Central memory CD4-positive, alpha-beta T cell (primary cell): ENCODE data around the gene FARP2.
"Not testable (repeated sequence)": the region's sequence is repeated elsewhere in the genome, so short reads cannot be mapped to it uniquely, and the experiment has no call there.

ENCODE experiments used
- DNase-seq: peaks from one replicate; pipeline ENCODE4 v3.0.0; 2022
- total RNA-seq, 3 experiments: gene quantifications; one replicate each; lab custom pipeline; 2026; lab: John Stamatoyannopoulos, UW

FARP2 gene, protein sequence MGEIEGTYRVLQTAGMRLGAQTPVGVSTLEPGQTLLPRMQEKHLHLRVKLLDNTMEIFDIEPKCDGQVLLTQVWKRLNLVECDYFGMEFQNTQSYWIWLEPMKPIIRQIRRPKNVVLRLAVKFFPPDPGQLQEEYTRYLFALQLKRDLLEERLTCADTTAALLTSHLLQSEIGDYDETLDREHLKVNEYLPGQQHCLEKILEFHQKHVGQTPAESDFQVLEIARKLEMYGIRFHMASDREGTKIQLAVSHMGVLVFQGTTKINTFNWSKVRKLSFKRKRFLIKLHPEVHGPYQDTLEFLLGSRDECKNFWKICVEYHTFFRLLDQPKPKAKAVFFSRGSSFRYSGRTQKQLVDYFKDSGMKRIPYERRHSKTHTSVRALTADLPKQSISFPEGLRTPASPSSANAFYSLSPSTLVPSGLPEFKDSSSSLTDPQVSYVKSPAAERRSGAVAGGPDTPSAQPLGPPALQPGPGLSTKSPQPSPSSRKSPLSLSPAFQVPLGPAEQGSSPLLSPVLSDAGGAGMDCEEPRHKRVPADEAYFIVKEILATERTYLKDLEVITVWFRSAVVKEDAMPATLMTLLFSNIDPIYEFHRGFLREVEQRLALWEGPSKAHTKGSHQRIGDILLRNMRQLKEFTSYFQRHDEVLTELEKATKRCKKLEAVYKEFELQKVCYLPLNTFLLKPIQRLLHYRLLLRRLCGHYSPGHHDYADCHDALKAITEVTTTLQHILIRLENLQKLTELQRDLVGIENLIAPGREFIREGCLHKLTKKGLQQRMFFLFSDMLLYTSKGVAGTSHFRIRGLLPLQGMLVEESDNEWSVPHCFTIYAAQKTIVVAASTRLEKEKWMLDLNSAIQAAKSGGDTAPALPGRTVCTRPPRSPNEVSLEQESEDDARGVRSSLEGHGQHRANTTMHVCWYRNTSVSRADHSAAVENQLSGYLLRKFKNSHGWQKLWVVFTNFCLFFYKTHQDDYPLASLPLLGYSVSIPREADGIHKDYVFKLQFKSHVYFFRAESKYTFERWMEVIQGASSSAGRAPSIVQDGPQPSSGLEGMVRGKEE
- total RNA-seq = 22.8 to 43.4 (median 24.9) reads per million in 3 experiments

DNA sequence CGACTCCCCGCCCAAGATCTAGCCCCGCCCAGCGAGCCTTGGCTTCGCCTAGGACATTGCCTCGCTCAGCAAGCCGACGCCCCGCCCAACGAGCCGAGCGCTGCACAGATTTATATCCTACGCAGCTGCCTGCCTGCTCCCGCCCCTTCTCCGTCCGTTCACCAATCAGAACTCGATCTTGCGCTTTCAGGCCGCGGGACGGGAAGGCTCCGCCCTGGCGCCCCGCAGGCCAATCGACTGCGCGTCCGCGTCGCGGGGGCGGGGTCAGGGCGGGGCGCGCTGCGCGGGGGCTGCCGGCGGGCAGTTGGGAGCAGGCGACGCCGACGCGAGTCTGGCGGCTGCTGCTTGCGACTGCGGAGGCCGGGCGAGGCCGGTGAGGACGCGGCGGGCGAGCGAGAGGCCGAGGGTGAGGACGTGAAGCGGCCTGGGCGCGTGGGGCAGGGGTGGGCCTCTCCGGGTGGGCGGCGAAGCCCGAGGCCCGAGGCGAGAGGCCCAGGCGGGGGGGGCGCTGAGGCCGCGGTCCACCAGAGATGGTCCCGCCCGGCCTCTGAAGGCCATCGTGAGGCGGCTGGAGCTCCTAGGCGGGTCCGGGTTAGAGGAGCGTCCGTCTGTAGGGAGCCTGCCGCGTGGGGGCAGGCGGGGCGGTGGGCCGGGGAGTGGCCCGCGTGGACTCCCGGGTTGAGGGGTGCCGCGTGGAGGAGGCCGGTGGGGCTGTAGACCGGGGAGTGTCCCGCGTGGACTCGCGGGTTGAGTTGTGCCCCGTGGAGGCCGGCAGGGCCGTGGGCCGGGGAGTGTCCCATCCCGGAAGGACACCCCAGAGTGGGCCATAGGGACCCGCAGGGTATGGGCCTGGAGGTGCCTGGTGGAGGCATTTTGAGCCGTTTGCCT lies at the start of gene FARP2:
Gene FARP2, plus strand, starts transcription at position 303 of the 888 bp plus-strand sequence. CDS start 16,823 bp downstream, outside the sequence.
- DNase-seq = peak; percentile 97

DNA sequence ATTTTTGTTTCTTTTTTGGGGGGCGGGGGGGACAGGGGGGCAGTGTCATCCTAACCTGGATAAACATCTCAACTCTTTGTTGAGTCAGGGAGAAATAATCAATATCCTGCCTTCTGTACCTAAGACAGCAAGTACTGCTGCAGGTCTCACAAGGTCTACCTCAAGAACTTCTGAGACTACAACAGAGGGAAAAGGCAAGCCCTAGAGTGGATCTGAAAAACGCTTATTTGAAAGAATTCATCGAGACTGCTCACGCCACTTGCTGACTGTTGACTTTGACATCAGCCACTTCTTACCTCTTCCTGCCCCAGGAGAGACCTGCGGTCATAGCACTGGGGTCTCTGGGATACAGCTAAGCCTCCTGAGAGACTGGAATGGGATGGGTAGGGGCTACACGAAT lies 49.0 kb upstream of the FARP2 start:
- DNase-seq = no peak

- no peak for DNase-seq
Measured at GRCh38 chr2:241308267-241308666, 47.8 kb upstream of the FARP2 start.

DNA sequence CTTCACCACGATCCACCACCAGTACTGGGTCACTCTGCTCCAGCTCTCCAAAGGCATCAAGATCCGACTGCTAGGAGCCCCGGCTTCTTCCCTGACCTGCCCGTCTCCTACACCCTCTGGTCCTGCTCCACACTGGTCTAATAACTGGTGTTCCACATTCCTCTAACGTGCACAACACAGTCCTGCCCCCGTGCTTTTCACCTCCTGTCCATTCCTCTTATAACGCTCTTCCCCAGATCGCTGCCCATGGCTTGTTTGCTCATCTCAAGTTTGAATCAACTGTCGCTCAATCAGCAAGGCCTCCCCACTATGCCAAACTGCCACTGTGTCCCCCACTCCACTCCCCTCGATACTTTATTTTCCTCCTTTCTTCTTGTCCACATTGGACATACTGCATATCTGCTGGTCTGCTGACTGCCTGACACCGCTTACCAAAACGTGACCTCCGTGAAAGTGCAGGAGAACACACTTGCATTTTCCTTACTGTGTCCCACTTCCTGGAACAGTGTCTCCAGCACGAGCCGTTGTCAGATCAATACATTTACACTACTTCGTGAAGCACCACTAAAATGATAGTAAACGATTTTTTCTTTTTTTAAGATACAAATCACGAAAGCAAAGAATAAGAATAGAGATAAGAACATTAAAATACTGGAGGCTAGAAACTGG lies 47.1 kb upstream of the FARP2 start:
- no peak for DNase-seq

DNA sequence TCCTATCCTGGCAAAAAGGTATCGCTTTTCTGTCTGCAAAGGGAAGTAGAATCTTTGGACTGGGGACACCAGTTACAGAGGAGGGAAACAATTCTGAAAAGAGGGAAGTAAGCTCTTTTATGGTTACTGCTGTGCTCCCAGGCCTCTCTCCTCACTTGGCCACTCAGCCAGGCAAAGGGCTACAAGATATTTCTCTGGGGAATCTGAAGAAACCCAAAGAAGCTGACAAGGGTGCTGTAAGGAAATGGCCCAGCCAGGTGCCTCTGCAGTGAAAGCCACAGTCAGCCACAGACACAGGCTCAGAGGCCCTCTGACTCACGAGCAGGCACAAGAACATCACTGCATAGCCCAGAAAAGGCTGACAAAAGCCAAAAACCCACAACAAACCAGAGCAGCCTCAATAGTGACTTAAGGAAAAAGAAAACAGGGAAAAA lies 46.4 kb upstream of the FARP2 start:
- peak; percentile 71 for DNase-seq

DNA sequence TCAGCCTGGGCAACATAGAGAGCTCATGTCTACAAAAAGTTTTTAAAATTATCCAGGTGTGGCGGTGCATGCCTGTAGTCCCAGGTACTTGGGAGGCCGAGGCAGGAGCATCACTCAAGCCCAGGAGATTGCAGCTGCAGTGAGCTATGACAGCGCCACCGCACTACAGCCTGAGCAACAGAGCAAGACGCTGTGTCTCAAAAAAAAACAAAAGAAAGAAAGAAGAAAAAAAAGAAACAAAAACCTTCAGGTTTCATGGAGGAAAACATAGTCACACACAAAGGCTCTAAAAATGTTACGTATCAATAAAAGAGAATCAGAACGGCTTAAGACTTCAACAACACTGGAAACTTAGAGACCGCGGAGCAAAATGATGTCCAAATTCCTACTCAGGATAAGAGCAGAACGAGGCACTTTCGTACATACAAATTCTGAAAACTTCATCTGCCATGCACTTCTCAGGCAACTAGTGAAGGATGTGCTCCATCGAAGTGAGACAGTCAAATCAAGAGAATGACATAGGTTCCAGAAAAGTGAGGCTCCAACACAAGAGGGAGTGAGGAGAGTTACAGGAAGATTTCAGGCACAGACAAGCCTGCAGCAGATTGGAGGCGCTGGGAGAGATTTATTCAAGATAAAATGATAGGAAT lies 45.0 kb upstream of the FARP2 start:
- no peak for DNase-seq

GRCh38 chr2:241312082-241312481 lies 44.0 kb upstream of the FARP2 start:
- DNase-seq = no peak

- DNase-seq = no peak
Measured at GRCh38 chr2:241313543-241314095, 42.5 kb upstream of the FARP2 start.

DNA sequence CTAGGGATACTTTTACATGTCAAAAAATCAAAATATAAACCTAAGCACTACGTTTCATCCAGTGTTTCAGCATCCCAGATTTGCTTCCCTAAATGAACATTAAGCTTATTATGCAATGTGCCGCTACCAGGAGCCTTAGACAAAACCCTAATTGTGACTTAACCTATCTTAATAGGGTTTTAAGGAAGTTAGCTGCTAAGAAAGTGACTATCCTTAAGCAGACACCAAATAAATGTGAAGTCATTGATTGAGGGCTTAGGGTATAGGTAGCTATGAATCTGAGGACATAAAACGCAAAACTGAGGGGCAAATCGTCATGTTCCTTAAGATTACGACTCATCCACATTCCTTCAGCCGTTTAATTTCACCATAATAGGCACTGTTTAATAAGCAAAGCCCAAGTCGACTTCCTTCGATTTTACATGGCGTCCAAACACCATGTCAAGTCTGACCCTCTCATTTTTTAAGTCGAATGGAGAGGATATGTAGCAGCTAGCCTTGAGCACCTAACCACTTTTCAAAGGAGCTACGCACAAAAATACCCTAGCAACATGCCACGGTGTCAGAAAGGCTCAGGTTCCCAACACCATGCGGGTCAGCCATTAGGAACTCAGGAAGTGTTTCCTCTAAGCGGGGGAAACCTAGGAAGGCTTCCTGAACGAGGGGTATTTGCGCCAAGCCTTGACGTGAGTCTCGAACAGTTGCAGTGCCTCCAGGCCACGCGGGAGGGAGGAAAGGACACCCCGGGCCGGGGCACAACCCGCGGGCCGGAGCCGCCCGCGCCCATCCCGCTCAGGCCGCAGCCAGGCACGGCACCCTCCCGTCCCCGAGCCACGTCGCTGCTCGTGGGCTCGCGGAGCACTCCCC lies 41.6 kb upstream of the FARP2 start:
- DNase-seq = no peak

DNA sequence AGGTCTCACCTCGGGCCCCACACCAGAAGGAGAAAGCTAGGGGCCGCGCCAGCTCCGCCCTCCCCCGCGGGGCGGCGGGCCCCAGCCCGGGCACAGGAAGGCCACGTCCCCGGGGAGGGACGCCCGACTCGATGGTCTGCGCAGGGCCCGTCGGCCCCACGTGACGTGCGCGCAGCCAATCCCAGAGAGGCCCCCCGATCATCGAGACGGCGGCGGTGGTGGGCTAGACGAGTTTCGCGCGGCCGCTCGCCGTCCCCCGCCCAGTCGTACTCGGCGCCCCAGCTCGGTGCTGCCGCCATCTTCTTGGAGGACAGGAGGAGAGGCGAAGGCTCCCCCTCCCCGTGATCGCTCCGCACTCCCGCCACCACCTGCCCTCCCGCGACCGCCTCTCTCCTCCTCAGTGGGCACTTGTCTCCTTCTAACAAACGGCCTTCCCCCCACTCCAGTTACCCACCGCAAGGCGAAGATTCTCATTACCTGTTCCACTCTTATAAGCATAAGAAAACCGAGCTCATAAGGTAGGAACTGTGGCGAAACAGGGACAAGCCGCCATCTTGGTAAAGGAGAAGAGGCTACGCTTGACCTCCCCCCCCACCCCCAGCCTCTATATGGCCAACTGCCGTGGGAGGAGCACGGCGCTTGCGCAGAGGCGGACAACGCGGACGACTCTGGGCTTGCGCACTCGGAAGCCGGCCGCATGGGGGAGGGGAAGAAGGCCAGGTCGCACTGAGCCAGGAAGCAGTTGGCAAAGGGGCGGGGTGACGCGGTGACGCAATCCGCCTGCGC lies 40.8 kb upstream of the FARP2 start, which contains the start of gene HDLBP:
Gene HDLBP, minus strand, starts transcription at position 580 of the 786 bp plus-strand sequence. CDS start 48,803 bp downstream, outside the sequence.
- DNase-seq = peak; percentile 100

GRCh38 chr2:241315879-241316631 lies 40.0 kb upstream of the FARP2 start, which contains the start of gene SEPTIN2:
SEPTIN2 (plus strand) TSS chr2:241315925; CDS start chr2:241324233, 8,308 bp downstream.
- DNase-seq = peak; percentile 82

DNA sequence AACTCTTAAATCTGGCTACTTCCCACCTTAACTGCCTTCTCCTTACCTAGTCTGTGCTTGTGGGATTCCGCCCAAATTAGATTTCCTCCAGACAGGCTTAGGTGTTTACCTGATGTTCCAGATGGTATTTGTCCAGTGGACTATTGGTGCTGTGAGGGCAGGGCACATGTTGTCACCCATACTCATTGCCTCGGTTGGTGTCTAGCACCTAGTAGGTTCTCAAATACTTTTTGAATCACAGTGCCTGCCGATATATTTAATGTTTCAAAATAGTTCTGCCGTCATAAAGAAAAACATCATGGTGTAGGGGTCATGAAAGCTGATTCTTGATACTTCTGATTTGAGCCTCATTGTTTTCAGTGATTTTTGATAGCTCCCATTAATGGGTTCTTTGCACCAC lies 39.3 kb upstream of the FARP2 start:
- no peak for DNase-seq

DNA sequence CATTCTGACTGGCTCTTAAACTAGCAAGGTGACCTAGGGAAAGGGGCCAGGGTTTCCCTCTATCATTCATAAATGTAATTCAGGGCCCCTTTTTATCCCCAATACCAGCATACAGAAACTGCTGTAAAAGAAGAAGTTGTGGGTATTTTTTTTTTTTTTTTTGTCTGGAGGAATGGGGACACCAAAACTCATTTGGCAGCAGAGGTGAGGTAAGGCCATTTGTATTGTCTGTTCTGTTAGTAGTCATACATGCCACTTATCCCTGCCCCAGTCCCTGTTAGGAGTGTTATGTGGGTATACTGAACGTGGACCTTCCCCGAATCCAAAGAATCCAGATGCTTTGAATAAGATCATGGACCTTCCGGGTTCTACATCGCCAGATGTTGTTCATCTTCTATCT lies 38.7 kb upstream of the FARP2 start:
- DNase-seq = no peak

GRCh38 chr2:241318830-241319229 lies 37.3 kb upstream of the FARP2 start:
- DNase-seq = not testable (repeated sequence)

DNA sequence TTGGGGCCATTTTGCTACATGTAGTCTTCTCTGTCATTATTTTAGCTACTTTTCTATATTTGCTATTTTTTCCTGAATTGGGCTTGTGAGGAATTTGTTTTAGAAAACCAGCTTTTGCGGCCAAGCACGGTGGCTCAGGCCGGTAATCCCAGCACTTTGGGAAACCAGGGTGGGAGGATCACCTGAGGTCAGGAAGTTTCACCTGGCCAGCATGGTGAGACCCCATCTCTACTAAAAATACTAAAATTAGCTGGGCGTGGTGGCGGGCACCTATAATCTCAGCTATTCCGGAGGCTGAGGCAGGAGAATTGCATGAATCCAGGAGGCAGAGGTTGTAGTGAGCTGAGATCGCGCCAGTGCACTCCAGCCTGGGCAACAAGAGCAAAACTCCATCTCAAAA lies 35.7 kb upstream of the FARP2 start:
- no peak for DNase-seq

GRCh38 chr2:241321033-241321432 lies 35.1 kb upstream of the FARP2 start:
- no peak for DNase-seq

DNA sequence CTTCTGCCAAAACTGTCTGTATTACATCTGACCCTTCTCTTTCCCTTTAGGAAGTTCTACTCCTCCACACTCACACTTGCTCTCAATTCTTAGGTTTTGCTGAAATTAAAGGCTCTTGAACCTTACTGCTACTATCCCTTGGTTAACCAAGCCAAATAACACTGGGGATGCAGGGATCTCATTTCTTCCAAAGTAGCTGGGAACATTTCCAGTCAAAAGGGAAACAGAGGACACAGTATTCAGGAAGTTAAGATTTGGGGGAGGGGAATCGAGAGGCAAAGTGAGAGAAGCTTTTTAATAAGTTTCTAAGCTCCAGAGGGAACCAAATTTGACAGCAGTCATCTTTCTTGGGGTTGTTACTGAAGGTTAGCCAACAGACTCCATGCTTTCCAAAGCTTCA lies 34.2 kb upstream of the FARP2 start:
- DNase-seq = no peak

GRCh38 chr2:241323778-241324177 lies 32.3 kb upstream of the FARP2 start:
- no peak for DNase-seq
